Cardiac fibroblast (primary cell): ENCODE data around the gene ENAH.

ENCODE experiments used
- DNase-seq, 2 donors: peaks; one replicate each; pipeline versions ENCODE4 v3.0.0 to v3.0.0-alpha.2; 2010; ENCODE audit warnings: low read depth in 2 of 2
- H3K4me3 ChIP-seq, 2 donors: replicated peaks in 1 of 2; 1 replicate in 1 of 2; 2 replicates in 1 of 2; pipeline ENCODE4 v1.5.1; 2011; ENCODE audit warnings: low read depth in 2 of 2, low read length in 2 of 2, mild to moderate bottlenecking in 2 of 2, moderate library complexity in 1 of 2
- CTCF ChIP-seq: IDR thresholded peaks from one replicate; pipeline ENCODE4 v1.5.1; 2011; ENCODE audit warnings: low read depth, mild to moderate bottlenecking, low read length, inconsistent platforms

Gene ENAH

GRCh38 chr1:225446981-225447615 lies 205.8 kb downstream of the ENAH start:
- DNase-seq, result no peak
- TF ChIP-seq CTCF, result no peak
- no peak overlapping the region for H3K4me3 ChIP-seq

- no peak overlapping the region for H3K4me3 ChIP-seq
- no peak for TF ChIP-seq CTCF
- DNase-seq, result no peak
These were observed 206.3 kb downstream of the ENAH start for GRCh38 chr1:225446595-225446960.

DNA sequence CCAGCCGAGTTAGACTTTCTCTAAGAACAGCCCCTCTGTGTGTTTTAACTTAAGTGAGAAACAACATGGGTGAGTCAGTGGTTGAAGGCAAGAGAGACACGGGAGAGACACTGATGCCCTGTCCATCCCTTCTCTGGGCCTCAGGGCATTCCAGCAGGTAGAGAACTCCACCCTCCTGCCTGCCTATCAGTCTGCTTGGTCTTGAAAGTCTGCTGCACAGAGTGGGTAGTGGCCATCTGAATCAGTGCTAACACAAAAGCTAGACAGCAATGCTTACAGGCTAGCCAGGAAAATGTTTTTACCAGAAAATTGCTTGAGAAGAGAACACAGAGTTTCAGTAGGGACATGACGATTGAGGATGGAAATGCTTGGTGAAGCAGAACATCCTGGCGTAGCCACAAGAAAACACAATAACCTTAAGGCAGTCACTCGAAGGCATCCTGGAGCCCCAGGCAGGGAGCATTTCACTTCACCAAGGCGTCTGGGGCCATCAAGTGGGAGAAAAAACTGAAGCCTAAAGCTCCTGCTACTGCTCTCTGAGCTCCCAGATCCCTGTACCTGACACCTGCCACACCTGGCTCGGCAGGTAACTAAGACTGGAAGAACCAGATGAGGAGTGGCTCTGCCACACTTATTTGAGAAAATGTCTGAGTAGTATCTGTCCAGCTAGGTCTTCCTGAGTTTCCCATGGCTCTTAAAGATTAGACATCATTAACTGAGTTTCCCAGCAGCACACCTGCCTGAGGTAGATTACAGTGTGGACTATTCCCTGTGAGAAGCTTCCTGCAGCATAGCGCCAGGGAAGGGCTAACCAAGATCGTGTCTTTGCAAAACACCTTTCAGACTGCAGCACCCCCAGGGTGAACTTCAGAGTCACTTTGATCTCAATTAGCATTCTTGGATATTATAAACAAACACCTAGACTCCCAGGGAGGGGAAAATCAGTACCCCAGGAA lies 207.0 kb downstream of the ENAH start:
- TF ChIP-seq CTCF, result no peak
- DNase-seq, result no peak
- H3K4me3 ChIP-seq, result no peak overlapping the region

- DNase-seq, result no peak
- H3K4me3 ChIP-seq, result no peak overlapping the region
- TF ChIP-seq CTCF, result no peak
These were observed 210.8 kb downstream of the ENAH start for GRCh38 chr1:225442123-225442505.

GRCh38 chr1:225441314-225442122 lies 211.4 kb downstream of the ENAH start:
- peak; percentile 26 for TF ChIP-seq CTCF
- DNase-seq, result no peak
- no peak overlapping the region for H3K4me3 ChIP-seq

GRCh38 chr1:225440380-225441221 lies 212.3 kb downstream of the ENAH start:
- no peak overlapping the region for H3K4me3 ChIP-seq
- no peak for TF ChIP-seq CTCF
- DNase-seq, result no peak
